ENCODE data around the gene IGFBP1. TPM values are rescaled to one million over a fixed set of nuclear protein-coding genes. Genes with fewer than 3 reads are reported as not detected.
A peak's percentile ranks its signal among the peaks of the same experiment; 100 is the strongest.
"Not testable (repeated sequence)": the region's sequence is repeated elsewhere in the genome, so short reads cannot be mapped to it uniquely, and the experiment has no call there.

IGFBP1 gene
- total and polyA plus RNA-seq, 10 donors, result 0.09 to 0.72 TPM; not detected in 8

DNA sequence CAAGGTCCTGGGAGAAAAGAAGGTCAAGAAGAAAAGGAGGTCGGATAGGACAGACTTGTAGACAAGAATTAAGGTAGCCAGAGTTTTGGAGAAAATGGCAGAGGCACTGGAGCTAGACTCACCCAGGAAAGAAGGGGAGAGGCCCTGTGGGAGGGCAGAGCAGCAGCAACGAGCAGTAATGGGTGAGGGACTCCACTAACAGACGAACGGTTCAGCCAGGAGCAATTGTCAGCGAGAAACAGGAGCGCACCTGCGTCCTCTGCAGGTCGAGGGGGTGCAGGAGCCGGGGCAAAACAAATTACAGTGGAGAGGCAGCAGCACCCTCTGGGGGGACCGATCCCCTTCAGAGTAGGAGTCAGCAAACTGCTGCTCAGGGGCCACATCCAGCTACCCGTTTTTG, 51.3 kb downstream of the IGFBP1 start:
- Histone ChIP-seq H3K4me3 (no peak overlapping the region), H3K27ac (no peak overlapping the region), H3K36me3 (no peaks in the 10 kb centered on the region), H3K4me1 (no peaks in the 10 kb centered on the region), H3K9me3 (peaks cover 0 to 9% (median 0%) of the 10 kb centered on the region in 8 donors), H3K27me3 (replicated peaks in 1 of 7) (peaks cover 0 to 4% (median 0%) of the 10 kb centered on the region in 7 donors)
- intact Hi-C loops (cut with DNase I; ENCODE audit: low total_unique reads), result no loop called here
- peak; percentile 66 for DNase-seq
- 90 to 95% (median 94%) methylated on average over 10 to 11 of the region's 11 CpGs for WGBS, 5 donors
- TF ChIP-seq POLR2AphosphoS5 (IDR thresholded peaks at IDR 0.05), result no peak
- TF ChIP-seq, protein P1, sequence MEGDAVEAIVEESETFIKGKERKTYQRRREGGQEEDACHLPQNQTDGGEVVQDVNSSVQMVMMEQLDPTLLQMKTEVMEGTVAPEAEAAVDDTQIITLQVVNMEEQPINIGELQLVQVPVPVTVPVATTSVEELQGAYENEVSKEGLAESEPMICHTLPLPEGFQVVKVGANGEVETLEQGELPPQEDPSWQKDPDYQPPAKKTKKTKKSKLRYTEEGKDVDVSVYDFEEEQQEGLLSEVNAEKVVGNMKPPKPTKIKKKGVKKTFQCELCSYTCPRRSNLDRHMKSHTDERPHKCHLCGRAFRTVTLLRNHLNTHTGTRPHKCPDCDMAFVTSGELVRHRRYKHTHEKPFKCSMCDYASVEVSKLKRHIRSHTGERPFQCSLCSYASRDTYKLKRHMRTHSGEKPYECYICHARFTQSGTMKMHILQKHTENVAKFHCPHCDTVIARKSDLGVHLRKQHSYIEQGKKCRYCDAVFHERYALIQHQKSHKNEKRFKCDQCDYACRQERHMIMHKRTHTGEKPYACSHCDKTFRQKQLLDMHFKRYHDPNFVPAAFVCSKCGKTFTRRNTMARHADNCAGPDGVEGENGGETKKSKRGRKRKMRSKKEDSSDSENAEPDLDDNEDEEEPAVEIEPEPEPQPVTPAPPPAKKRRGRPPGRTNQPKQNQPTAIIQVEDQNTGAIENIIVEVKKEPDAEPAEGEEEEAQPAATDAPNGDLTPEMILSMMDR (IDR thresholded peaks at IDR 0.05 in 8 of 11, conservative IDR thresholded peaks at IDR 0.05 in 3 of 11), result no peak
- TF ChIP-seq POLR2A (IDR thresholded peaks at IDR 0.05), result no peak

DNA sequence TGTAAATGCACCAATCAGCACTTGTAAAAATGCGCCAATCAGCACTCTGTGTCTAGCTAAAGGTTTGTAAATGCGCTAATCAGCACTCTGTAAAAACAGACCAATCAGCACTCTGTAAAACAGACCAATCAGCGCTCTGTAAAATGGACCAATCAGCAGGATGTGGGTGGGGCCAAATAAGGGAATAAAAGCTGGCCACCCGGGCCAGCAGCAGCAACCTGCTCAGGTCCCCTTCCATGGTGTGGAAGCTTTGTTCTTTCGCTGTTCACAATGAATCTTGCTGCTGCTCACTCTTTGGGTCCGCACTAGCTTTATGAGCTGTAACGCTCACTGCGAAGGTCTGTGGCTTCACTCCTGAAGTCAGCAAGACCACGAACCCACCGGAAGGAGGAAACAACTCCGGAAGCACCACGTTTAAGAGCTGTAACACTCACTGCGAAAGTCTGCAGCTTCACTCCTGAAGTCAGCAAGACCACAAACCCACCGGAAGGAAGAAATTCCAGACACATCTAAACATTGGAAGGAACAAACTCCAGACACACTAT, 52.0 kb downstream of the IGFBP1 start:
- WGBS, 5 donors, result 44 to 59% (median 59%) methylated on average over 14 of the region's 14 CpGs
- peak in 1 of 3 donors; percentile 34 for TF ChIP-seq POLR2AphosphoS5 (IDR thresholded peaks at IDR 0.05)
- H3K27ac ChIP-seq, result peak overlapping the region in 2 of 8 donors; percentile 38 to 42
- H3K36me3 ChIP-seq; H3K27me3 ChIP-seq (replicated peaks in 1 of 7); intact Hi-C loops (cut with DNase I; ENCODE audit: low total_unique reads); H3K9me3 ChIP-seq; H3K4me1 ChIP-seq; DNase-seq: not testable (repeated sequence)
- H3K4me3 ChIP-seq, result peak overlapping the region in 6 of 8 donors; percentile 12 to 62 (median 28)

DNA sequence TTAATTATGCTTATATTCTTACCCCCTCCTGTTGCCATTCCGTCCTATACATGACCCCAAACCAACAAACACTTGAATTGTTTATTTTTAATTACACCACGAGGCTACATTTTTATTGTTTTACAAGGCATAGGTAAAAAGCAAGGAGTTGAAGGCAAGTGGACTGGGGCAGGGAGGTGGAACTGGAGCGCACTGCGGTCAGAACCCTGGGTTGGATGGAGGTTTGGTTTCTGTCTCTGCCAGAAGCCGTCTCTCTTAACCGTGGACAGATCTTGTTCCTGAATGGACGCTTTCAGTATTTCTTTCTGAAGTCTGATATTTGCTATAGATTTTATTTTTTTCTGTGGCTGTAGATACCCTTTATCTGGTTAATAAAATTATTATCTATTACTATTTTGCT, 52.7 kb downstream of the IGFBP1 start:
- TF ChIP-seq POLR2A (IDR thresholded peaks at IDR 0.05) (no peak), POLR2AphosphoS5 (IDR thresholded peaks at IDR 0.05) (no peak)
- TF ChIP-seq, protein P1 (IDR thresholded peaks at IDR 0.05 in 8 of 11, conservative IDR thresholded peaks at IDR 0.05 in 3 of 11), result no peak
- intact Hi-C loops (cut with DNase I; ENCODE audit: low total_unique reads), result no loop called here
- Histone ChIP-seq H3K4me3 (peak overlapping the region in 6 of 8 donors; percentile 12 to 62 (median 28)), H3K9me3 (peaks cover 0 to 9% (median 0%) of the 10 kb centered on the region in 8 donors), H3K36me3 (no peaks in the 10 kb centered on the region), H3K27ac (peak overlapping the region in 2 of 8 donors; percentile 38 to 42), H3K4me1 (no peaks in the 10 kb centered on the region), H3K27me3 (replicated peaks in 1 of 7) (no peaks in the 10 kb centered on the region)
- no peak for DNase-seq
- WGBS, 5 donors, result 48 to 66% (median 62%) methylated on average over 7 of the region's 7 CpGs

Small RNA genes lying within 50 kb of the gene (small RNA-seq; reads per million reads assigned to genes)
- 0 reads per million in 4 donors for gene RNU6-326P

Other genes with a start within 250 kb of the IGFBP1 start
- gene CCDC201, start 15.4 kb upstream of the IGFBP1 start, total RNA-seq, result not detected
- gene CCDC201, start 15.4 kb upstream of the IGFBP1 start, polyA plus RNA-seq, result not detected
- gene IGFBP3, start 32.8 kb downstream of the IGFBP1 start, total RNA-seq, result 100 to 1,000 TPM in 2 of 7 donors, 10 to 100 TPM in 5; 27.2 to 165 (median 81.4) TPM
- 100 to 1,000 TPM in 1 of 3 donors, 10 to 100 TPM in 2; 71.6 to 138 (median 78.1) TPM for gene IGFBP3, start 32.8 kb downstream of the IGFBP1 start, polyA plus RNA-seq